DMS79 (cell line): ENCODE measurements around the gene INTS13.
"Not testable (repeated sequence)": the region's sequence is repeated elsewhere in the genome, so short reads cannot be mapped to it uniquely, and the experiment has no call there.

Source experiments
- DNase-seq: peaks from one replicate; lab custom pipeline; 2025; lab: John Stamatoyannopoulos, UW

INTS13 gene

GRCh38 chr12:26935636-26936378 is 2.0 kb downstream of the INTS13 start:
- no peak for DNase-seq

GRCh38 chr12:26929590-26929989 is 8.2 kb downstream of the INTS13 start:
- no peak for DNase-seq

GRCh38 chr12:26928661-26929060 is 9.1 kb downstream of the INTS13 start:
- no peak for DNase-seq

GRCh38 chr12:26921886-26922285 is 15.9 kb downstream of the INTS13 start:
- DNase-seq: no peak

- no peak for DNase-seq
Measured at GRCh38 chr12:26919216-26919555, 18.6 kb downstream of the INTS13 start.

- DNase-seq: no peak
Measured at GRCh38 chr12:26918321-26919215, 19.2 kb downstream of the INTS13 start.

GRCh38 chr12:26906704-26907103 is 31.1 kb downstream of the INTS13 start:
- DNase-seq: peak; percentile 5

GRCh38 chr12:26906024-26906423 is 31.8 kb downstream of the INTS13 start:
- DNase-seq: no peak

GRCh38 chr12:26903396-26903795 is 34.4 kb downstream of the INTS13 start:
- not testable (repeated sequence) for DNase-seq

- DNase-seq: no peak
Measured at GRCh38 chr12:26896913-26897312, 40.9 kb downstream of the INTS13 start.

GRCh38 chr12:26895672-26896071 is 42.1 kb downstream of the INTS13 start:
- DNase-seq: no peak

- no peak for DNase-seq
Measured at GRCh38 chr12:26891704-26892103, 46.1 kb downstream of the INTS13 start.

GRCh38 chr12:26890784-26891183 is 47.0 kb downstream of the INTS13 start:
- DNase-seq: no peak

- peak; percentile 88 for DNase-seq
Measured at GRCh38 chr12:26884765-26885576, 52.8 kb downstream of the INTS13 start.

- no peak for DNase-seq
Measured at GRCh38 chr12:26880625-26881024, 57.2 kb downstream of the INTS13 start.

- DNase-seq: peak; percentile 91
Measured at GRCh38 chr12:26878661-26879119, 59.1 kb downstream of the INTS13 start.

- DNase-seq: no peak
Measured at GRCh38 chr12:26874501-26875296, 63.1 kb downstream of the INTS13 start.

GRCh38 chr12:26872625-26873024 is 65.2 kb downstream of the INTS13 start:
- peak; percentile 86 for DNase-seq

GRCh38 chr12:26871985-26872384 is 65.8 kb downstream of the INTS13 start:
- no peak for DNase-seq

GRCh38 chr12:26870491-26871419 is 67.0 kb downstream of the INTS13 start:
- peak; percentile 100 for DNase-seq
